GM12878 (cell line): ENCODE measurements around the gene PLEKHJ1. TPM values are rescaled to one million over a fixed set of nuclear protein-coding genes. Genes with fewer than 3 reads are reported as not detected.

Experiments
- ATAC-seq: fragments of 200-7000 bp; cut with Tn5 transposase; 3 replicates; pipeline ENCODE4 v1.9.1; 2020; ENCODE audit warnings: mild to moderate bottlenecking, moderate library complexity
- BruUV-seq: library from RNA; stranded (reverse); fragments of 400-500 nt; replicated peaks from 2 replicates; lab custom pipeline; 2021; lab: Mats Ljungman, UMichigan
- CTCF ChIA-PET: fragments of 300-600 bp; sonication (Branson Sonifier 250); formaldehyde crosslinking; extraction: SDS; loops from one replicate; lab custom pipeline; 2021; ENCODE audit warnings: inconsistent platforms; lab: Yijun Ruan, JAX
- POLR2A ChIA-PET: fragments of 350-600 bp; formaldehyde crosslinking; extraction: SDS; loops from one replicate; lab custom pipeline; 2021; ENCODE audit warnings: inconsistent platforms; lab: Charles Lee
- RAD21 ChIA-PET: fragments of 300-600 bp; sonication (Branson Sonifier 250); formaldehyde crosslinking; loops from one replicate; lab custom pipeline; 2023; ENCODE audit warnings: antibody characterized with exemption; ENCODE audit not compliant: unreplicated experiment; lab: Charles Lee
- SMC1A ChIA-PET: fragments of 300-600 bp; sonication (Branson Sonifier 250); formaldehyde crosslinking; loops from one replicate; lab custom pipeline; 2023; ENCODE audit not compliant: unreplicated experiment, uncharacterized antibody; lab: Charles Lee
- DNase-seq: peaks from one replicate; pipeline ENCODE4 v3.0.0-alpha.2; 2011; ENCODE audit warnings: low read depth, low spot score
- FAIRE-seq: peaks from 3 replicates; lab custom pipeline; 2011; peaks lifted over from hg19 to GRCh38; lab: Jason Lieb, UNC
- H2AFZ ChIP-seq: 2 replicates; pipeline ENCODE4 v1.6.0; 2011; ENCODE audit warnings: low read depth, low read length, control low read depth; ENCODE audit not compliant: control insufficient read depth
- H3K27ac ChIP-seq: 2 replicates; pipeline ENCODE4 v1.5.1; 2011; ENCODE audit warnings: control low read depth; ENCODE audit not compliant: control insufficient read depth, insufficient read depth
- H3K27me3 ChIP-seq, 2 experiments: replicated peaks in 1 of 2; 2 replicates each; pipeline versions ENCODE4 v1.6.0 to v1.6.1; 2011; ENCODE audit warnings: low read length in 1 of 2; ENCODE audit not compliant: control insufficient read depth in 2 of 2, insufficient read depth in 2 of 2
- H3K36me3 ChIP-seq, 2 experiments: 2 replicates each; pipeline ENCODE4 v1.5.1; 2011; ENCODE audit warnings: low read length in 1 of 2; ENCODE audit not compliant: control insufficient read depth in 2 of 2, insufficient read depth in 2 of 2
- H3K4me1 ChIP-seq: 2 replicates; pipeline ENCODE4 v1.6.1; 2011; ENCODE audit warnings: mild to moderate bottlenecking, low read length, moderate library complexity, mixed read lengths; ENCODE audit not compliant: control insufficient read depth, insufficient read depth
- H3K4me2 ChIP-seq: 2 replicates; pipeline ENCODE4 v1.6.0; 2011; ENCODE audit warnings: control low read depth; ENCODE audit not compliant: control insufficient read depth, insufficient read depth
- H3K4me3 ChIP-seq: fragments of 200-600 bp; sonication (generic); 2 replicates; pipeline ENCODE4 v1.5.1; 2016
- H3K79me2 ChIP-seq: 2 replicates; pipeline ENCODE4 v1.6.0; 2011; ENCODE audit warnings: low read length; ENCODE audit not compliant: control insufficient read depth, insufficient read depth
- H3K9ac ChIP-seq: 2 replicates; pipeline ENCODE4 v1.8.0; 2011; ENCODE audit warnings: low read length, control low read depth, mixed read lengths; ENCODE audit not compliant: control insufficient read depth, insufficient read depth
- H3K9me3 ChIP-seq: replicated peaks from 3 replicates; pipeline ENCODE4 v1.5.1; 2011; ENCODE audit warnings: mild to moderate bottlenecking, low read length; ENCODE audit not compliant: control insufficient read depth, insufficient read depth
- H4K20me1 ChIP-seq: 2 replicates; pipeline ENCODE4 v1.6.0; 2011; ENCODE audit not compliant: control insufficient read depth, insufficient read depth
- BCL11A ChIP-seq: IDR thresholded peaks from 2 replicates; pipeline ENCODE4 v1.6.1; 2011; ENCODE audit warnings: low read depth, low read length
- BMI1 ChIP-seq: fragments of 450-650 bp; IDR thresholded peaks from 2 replicates; pipeline ENCODE4 v1.6.1; 2016; ENCODE audit warnings: mild to moderate bottlenecking, moderate library complexity, borderline replicate concordance
- GATAD2B ChIP-seq: fragments of 450-650 bp; conservative IDR thresholded peaks from 2 replicates; pipeline ENCODE4 v1.6.1; 2017; ENCODE audit warnings: low read depth, mild to moderate bottlenecking, moderate library complexity
- NR2C1 ChIP-seq: fragments of 450-650 bp; IDR thresholded peaks from 2 replicates; pipeline ENCODE4 v1.6.1; 2017; ENCODE audit warnings: antibody characterized with exemption, mild to moderate bottlenecking, moderate library complexity
- POU2F2 ChIP-seq: IDR thresholded peaks from 3 replicates; pipeline ENCODE4 v1.6.1; 2011; ENCODE audit warnings: low read depth, mild to moderate bottlenecking, low read length, borderline replicate concordance
- RAD51 ChIP-seq: fragments of 450-650 bp; IDR thresholded peaks from 2 replicates; pipeline ENCODE4 v1.6.1; 2016; ENCODE audit warnings: moderate library complexity, mild to moderate bottlenecking, inconsistent platforms
- RUNX3 ChIP-seq: IDR thresholded peaks from 2 replicates; pipeline ENCODE4 v1.6.1; 2012; ENCODE audit warnings: low read length, inconsistent platforms
- ZNF622 ChIP-seq: fragments of 450-650 bp; IDR thresholded peaks from 2 replicates; pipeline ENCODE4 v1.6.1; 2017; ENCODE audit warnings: mild to moderate bottlenecking, inconsistent platforms
- WGBS: methylation state at CpG from one replicate; pipeline ENCODE4 v1.1.6; 2016; ENCODE audit warnings: low lambda C conversion rate; ENCODE audit not compliant: insufficient replicate concordance, insufficient coverage; ENCODE audit errors: missing lambda C conversion rate; 5-methylcytosine and 5-hydroxymethylcytosine counted together
- in situ Hi-C: fragments of 300-500 bp; cut with MboI; formaldehyde crosslinking; loops from 9 replicates; pipeline ENCODE4 v1.14.3; 2018; ENCODE audit warnings: mixed read lengths
- intact Hi-C: fragments of 100-400 bp; cut with micrococcal nuclease; formaldehyde crosslinking; loops from one replicate; pipeline ENCODE4 v1.14.2; 2022; ENCODE audit not compliant: unreplicated experiment
- polyA plus RNA-seq, 11 experiments: library from polyadenylated mRNA; depleted of rRNA in 4 of 11; unstranded in 6 of 11; stranded (reverse) in 5 of 11; fragments of >200 nt; fragmentation: Nextera tagmentation in 4 of 11; fragmentation: Illumina TruSeq in 1 of 11; extraction: Ambion mirVana in 4 of 11; extraction: Trizol in 1 of 11; gene quantifications; 1 replicate in 1 of 11; 2 replicates in 10 of 11; pipeline versions ENCODE4 v1.2.1 to v1.2.3, GENCODE V29; 2011 to 2016; ENCODE audit warnings: inconsistent platforms in 2 of 11, missing spikeins in 2 of 11, low read depth in 1 of 11
- total RNA-seq, 4 experiments: library from RNA; depleted of rRNA in 3 of 4; stranded (reverse); fragments of >200 nt in 3 of 4; fragmentation: Illumina TruSeq in 1 of 4; extraction: Trizol in 1 of 4; gene quantifications; 2 replicates each; pipeline versions ENCODE4 v1.2.1 to v1.2.3, GENCODE V29; 2013 to 2021
- TF ChIP-seq, protein P1 (sequence below): fragments of 450-650 bp; IDR thresholded peaks from 2 replicates; pipeline ENCODE4 v1.6.1; 2017; ENCODE audit warnings: mild to moderate bottlenecking
- TF ChIP-seq, protein P2 (sequence below): IDR thresholded peaks from 2 replicates; pipeline ENCODE4 v1.6.1; 2011; ENCODE audit warnings: borderline replicate concordance, low read depth, mild to moderate bottlenecking, moderate library complexity, mixed read lengths, low read length; ENCODE audit not compliant: insufficient read depth; ENCODE audit errors: extremely low read length
- TF ChIP-seq, protein P3 (sequence below): fragments of 450-650 bp; IDR thresholded peaks from 2 replicates; pipeline ENCODE4 v1.6.1; 2017; ENCODE audit warnings: mild to moderate bottlenecking, moderate library complexity
- TF ChIP-seq, protein P4 (sequence below): IDR thresholded peaks from 2 replicates; pipeline ENCODE4 v1.6.1; 2012; ENCODE audit warnings: low read depth, low read length, improper control_type of control experiment
- TF ChIP-seq, protein P5 (sequence below): fragments of 150-350 bp; IDR thresholded peaks from 2 replicates; pipeline ENCODE4 v1.6.1; 2014; ENCODE audit warnings: mild to moderate bottlenecking, low read depth, low read length

Gene PLEKHJ1
- total and polyA plus RNA-seq, 10 of the 15 experiments (the other 5 are each of a cell fraction or from before 2014, with no cell fraction given), result 1.3 to 133 (median 75.0) TPM

DNA sequence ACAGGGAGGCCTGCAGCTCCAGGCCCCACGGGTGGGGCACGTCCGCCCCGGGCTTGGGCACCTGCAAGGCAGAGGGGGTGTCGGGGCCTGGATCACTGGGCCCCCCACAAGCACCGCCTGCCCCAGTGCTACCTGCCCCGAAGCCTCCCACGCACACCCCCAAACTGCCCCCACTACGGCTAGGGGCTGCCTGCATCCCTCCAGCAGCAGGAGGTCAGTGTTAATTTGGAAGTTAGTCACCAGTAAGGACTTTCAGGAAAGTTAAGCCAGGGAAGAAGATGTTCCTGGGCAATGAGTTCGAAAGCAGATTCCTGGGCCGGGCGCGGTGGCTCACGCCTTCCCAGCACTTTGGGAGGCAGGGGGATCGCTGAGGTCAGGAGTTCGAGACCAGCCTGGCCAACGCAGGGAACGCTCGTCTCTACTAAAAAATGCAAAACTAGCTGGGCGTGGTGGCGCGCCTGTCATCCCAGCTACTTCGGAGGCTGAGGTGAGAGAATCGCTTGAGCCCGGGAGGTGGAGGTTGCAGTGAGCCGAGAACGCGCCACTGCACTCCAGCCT is 40.4 kb upstream of the PLEKHJ1 start:
- in situ Hi-C loops, result loop anchor here (10.0 kb wide), 1 partner anchor 338 kb away; no protein-coding TSS in a partner anchor
- no peak overlapping the region for H3K9ac ChIP-seq
- peaks cover 31% of the 10 kb centered on the region for H3K79me2 ChIP-seq
- TF ChIP-seq, protein P1, sequence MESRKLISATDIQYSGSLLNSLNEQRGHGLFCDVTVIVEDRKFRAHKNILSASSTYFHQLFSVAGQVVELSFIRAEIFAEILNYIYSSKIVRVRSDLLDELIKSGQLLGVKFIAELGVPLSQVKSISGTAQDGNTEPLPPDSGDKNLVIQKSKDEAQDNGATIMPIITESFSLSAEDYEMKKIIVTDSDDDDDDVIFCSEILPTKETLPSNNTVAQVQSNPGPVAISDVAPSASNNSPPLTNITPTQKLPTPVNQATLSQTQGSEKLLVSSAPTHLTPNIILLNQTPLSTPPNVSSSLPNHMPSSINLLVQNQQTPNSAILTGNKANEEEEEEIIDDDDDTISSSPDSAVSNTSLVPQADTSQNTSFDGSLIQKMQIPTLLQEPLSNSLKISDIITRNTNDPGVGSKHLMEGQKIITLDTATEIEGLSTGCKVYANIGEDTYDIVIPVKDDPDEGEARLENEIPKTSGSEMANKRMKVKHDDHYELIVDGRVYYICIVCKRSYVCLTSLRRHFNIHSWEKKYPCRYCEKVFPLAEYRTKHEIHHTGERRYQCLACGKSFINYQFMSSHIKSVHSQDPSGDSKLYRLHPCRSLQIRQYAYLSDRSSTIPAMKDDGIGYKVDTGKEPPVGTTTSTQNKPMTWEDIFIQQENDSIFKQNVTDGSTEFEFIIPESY, result no peak
- TF ChIP-seq, protein P2, sequence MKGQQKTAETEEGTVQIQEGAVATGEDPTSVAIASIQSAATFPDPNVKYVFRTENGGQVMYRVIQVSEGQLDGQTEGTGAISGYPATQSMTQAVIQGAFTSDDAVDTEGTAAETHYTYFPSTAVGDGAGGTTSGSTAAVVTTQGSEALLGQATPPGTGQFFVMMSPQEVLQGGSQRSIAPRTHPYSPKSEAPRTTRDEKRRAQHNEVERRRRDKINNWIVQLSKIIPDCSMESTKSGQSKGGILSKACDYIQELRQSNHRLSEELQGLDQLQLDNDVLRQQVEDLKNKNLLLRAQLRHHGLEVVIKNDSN, result no peak
- TF ChIP-seq BMI1, result no peak
- no peak for TF ChIP-seq NR2C1
- TF ChIP-seq ZNF622, result no peak
- TF ChIP-seq, protein P3, sequence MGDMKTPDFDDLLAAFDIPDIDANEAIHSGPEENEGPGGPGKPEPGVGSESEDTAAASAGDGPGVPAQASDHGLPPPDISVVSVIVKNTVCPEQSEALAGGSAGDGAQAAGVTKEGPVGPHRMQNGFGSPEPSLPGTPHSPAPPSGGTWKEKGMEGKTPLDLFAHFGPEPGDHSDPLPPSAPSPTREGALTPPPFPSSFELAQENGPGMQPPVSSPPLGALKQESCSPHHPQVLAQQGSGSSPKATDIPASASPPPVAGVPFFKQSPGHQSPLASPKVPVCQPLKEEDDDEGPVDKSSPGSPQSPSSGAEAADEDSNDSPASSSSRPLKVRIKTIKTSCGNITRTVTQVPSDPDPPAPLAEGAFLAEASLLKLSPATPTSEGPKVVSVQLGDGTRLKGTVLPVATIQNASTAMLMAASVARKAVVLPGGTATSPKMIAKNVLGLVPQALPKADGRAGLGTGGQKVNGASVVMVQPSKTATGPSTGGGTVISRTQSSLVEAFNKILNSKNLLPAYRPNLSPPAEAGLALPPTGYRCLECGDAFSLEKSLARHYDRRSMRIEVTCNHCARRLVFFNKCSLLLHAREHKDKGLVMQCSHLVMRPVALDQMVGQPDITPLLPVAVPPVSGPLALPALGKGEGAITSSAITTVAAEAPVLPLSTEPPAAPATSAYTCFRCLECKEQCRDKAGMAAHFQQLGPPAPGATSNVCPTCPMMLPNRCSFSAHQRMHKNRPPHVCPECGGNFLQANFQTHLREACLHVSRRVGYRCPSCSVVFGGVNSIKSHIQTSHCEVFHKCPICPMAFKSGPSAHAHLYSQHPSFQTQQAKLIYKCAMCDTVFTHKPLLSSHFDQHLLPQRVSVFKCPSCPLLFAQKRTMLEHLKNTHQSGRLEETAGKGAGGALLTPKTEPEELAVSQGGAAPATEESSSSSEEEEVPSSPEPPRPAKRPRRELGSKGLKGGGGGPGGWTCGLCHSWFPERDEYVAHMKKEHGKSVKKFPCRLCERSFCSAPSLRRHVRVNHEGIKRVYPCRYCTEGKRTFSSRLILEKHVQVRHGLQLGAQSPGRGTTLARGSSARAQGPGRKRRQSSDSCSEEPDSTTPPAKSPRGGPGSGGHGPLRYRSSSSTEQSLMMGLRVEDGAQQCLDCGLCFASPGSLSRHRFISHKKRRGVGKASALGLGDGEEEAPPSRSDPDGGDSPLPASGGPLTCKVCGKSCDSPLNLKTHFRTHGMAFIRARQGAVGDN, result no peak
- no peak for TF ChIP-seq RAD51
- TF ChIP-seq, protein P4, sequence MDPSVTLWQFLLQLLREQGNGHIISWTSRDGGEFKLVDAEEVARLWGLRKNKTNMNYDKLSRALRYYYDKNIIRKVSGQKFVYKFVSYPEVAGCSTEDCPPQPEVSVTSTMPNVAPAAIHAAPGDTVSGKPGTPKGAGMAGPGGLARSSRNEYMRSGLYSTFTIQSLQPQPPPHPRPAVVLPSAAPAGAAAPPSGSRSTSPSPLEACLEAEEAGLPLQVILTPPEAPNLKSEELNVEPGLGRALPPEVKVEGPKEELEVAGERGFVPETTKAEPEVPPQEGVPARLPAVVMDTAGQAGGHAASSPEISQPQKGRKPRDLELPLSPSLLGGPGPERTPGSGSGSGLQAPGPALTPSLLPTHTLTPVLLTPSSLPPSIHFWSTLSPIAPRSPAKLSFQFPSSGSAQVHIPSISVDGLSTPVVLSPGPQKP, result no peak
- no peak for TF ChIP-seq RUNX3
- TF ChIP-seq GATAD2B, result no peak
- no peak for TF ChIP-seq POU2F2
- TF ChIP-seq, protein P5, sequence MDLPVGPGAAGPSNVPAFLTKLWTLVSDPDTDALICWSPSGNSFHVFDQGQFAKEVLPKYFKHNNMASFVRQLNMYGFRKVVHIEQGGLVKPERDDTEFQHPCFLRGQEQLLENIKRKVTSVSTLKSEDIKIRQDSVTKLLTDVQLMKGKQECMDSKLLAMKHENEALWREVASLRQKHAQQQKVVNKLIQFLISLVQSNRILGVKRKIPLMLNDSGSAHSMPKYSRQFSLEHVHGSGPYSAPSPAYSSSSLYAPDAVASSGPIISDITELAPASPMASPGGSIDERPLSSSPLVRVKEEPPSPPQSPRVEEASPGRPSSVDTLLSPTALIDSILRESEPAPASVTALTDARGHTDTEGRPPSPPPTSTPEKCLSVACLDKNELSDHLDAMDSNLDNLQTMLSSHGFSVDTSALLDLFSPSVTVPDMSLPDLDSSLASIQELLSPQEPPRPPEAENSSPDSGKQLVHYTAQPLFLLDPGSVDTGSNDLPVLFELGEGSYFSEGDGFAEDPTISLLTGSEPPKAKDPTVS, result no peak
- TF ChIP-seq BCL11A, result no peak

More for the DNA sequence above, 40.4 kb upstream of the PLEKHJ1 start:
- no peak for FAIRE-seq
- no TSS peak for BruUV-seq
- H3K4me3 ChIP-seq, result no peak overlapping the region
- CTCF ChIA-PET, result interaction anchor here (1.1 to 6.4 kb wide), 5 partner anchors 24 to 116 kb away, joined by 3 to 46 read pairs (median 7); no protein-coding TSS in a partner anchor
- H3K9me3 ChIP-seq, result no peaks in the 10 kb centered on the region
- RAD21 ChIA-PET, result interaction anchor here (1.0 to 1.4 kb wide), 3 partner anchors 38 to 335 kb away, joined by 3 to 6 read pairs (median 4); no protein-coding TSS in a partner anchor
- H3K4me2 ChIP-seq, result no peak overlapping the region
- H4K20me1 ChIP-seq, result peaks cover 7% of the 10 kb centered on the region
- POLR2A ChIA-PET, result no interaction called here
- no peak overlapping the region for H2AFZ ChIP-seq
- peaks cover 4 to 18% of the 10 kb centered on the region in 2 experiments for H3K36me3 ChIP-seq
- peaks cover 8% of the 10 kb centered on the region for H3K4me1 ChIP-seq
- 95% methylated on average over 25 of the region's 28 CpGs for WGBS
- SMC1A ChIA-PET, result interaction anchor here (0.9 to 1.8 kb wide), 4 partner anchors 11 to 335 kb away, joined by 3 to 5 read pairs (median 4); no protein-coding TSS in a partner anchor
- intact Hi-C loops, result loop anchor here (5.0 to 10.0 kb wide), 2 partner anchors 116 to 508 kb away; partner anchors contain the start of genes SGTA and THOP1
- no peak for DNase-seq
- H3K27me3 ChIP-seq, result no peaks in the 10 kb centered on the region
- H3K27ac ChIP-seq, result no peak overlapping the region
- no peak for ATAC-seq
